HCT116 (cell line): ENCODE data around the gene PDE8A. TPM values are rescaled to one million over a fixed set of nuclear protein-coding genes. Genes with fewer than 3 reads are reported as not detected.

Experiments used
- ATAC-seq: fragments of 200-7000 bp; cut with Tn5 transposase; 2 replicates; pipeline ENCODE4 v1.9.1; 2020; ENCODE audit warnings: mild to moderate bottlenecking, moderate library complexity
- BruUV-seq: library from RNA; stranded (reverse); fragments of 400-500 nt; replicated peaks from 2 replicates; lab custom pipeline; 2021; lab: Mats Ljungman, UMichigan
- CTCF ChIA-PET: fragments of 300-600 bp; sonication (Branson Sonifier 250); formaldehyde crosslinking; loops from one replicate; lab custom pipeline; 2021; ENCODE audit warnings: antibody characterized with exemption; lab: Charles Lee
- POLR2A ChIA-PET: fragments of 300-600, 350-600 bp; sonication (Branson Sonifier 250); formaldehyde crosslinking; loops from one replicate; lab custom pipeline; 2021; ENCODE audit warnings: antibody characterized with exemption; lab: Charles Lee
- RAD21 ChIA-PET, 2 experiments: fragments of 300-600 bp; sonication (Branson Sonifier 250); formaldehyde crosslinking; loops; one replicate each; lab custom pipeline; 2023; ENCODE audit warnings: low total read pairs in 2 of 2; ENCODE audit not compliant: uncharacterized antibody in 2 of 2, unreplicated experiment in 2 of 2, low non-redundant PET in 1 of 2; lab: Charles Lee
- DNase-seq: peaks from one replicate; pipeline ENCODE4 v3.0.0-alpha.2; 2010; ENCODE audit warnings: low read depth, low spot score
- H2AFZ ChIP-seq: fragments of 200-600 bp; shearing (Covaris generic), sonication (generic); 2 replicates; pipeline ENCODE4 v1.6.1; 2017; ENCODE audit warnings: low read depth, mixed run types, mixed read lengths, antibody characterized with exemption, low read length; ENCODE audit not compliant: poor library complexity, severe bottlenecking
- H3K27ac ChIP-seq: 2 replicates; pipeline ENCODE4 v1.5.1; 2012; ENCODE audit warnings: low read depth, low read length
- H3K27me3 ChIP-seq: fragments of 200-600 bp; sonication (generic); 2 replicates; pipeline ENCODE4 v1.6.1; 2016; ENCODE audit warnings: mixed run types, low read length, mixed read lengths; ENCODE audit not compliant: insufficient read depth
- H3K36me3 ChIP-seq, 2 experiments: fragments of 200-500 bp in 1 of 2; fragments of 200-600 bp in 1 of 2; sonication (Bioruptor generic) in 1 of 2; sonication (generic) in 1 of 2; 2 replicates each; pipeline versions ENCODE4 v1.5.1 to v1.6.1; 2014 to 2016; ENCODE audit warnings: low read length in 2 of 2, inconsistent platforms in 1 of 2, mixed read lengths in 1 of 2, mixed run types in 1 of 2; ENCODE audit not compliant: insufficient read depth in 2 of 2, control insufficient read depth in 1 of 2
- H3K4me1 ChIP-seq, 2 experiments: fragments of 200-600 bp in 1 of 2; sonication (generic) in 1 of 2; 2 replicates each; pipeline versions ENCODE4 v1.5.1 to v1.6.1; 2012 to 2017; ENCODE audit warnings: low read length in 2 of 2, inconsistent platforms in 1 of 2, mild to moderate bottlenecking in 1 of 2, mixed read lengths in 1 of 2, mixed run types in 1 of 2, moderate library complexity in 1 of 2; ENCODE audit not compliant: insufficient read depth in 2 of 2, control insufficient read depth in 1 of 2
- H3K4me2 ChIP-seq: fragments of 200-600 bp; sonication (generic); 2 replicates; pipeline ENCODE4 v1.6.1; 2017; ENCODE audit warnings: mixed run types, low read length, mixed read lengths
- H3K4me3 ChIP-seq, 2 experiments: fragments of 200-600 bp in 1 of 2; sonication (generic) in 1 of 2; replicated peaks in 1 of 2; 2 replicates each; pipeline ENCODE4 v1.5.1; 2011 to 2016; ENCODE audit warnings: low read length in 2 of 2, control low read depth in 1 of 2, low read depth in 1 of 2, mild to moderate bottlenecking in 1 of 2, mixed read lengths in 1 of 2, mixed run types in 1 of 2
- H3K79me2 ChIP-seq: fragments of 200-600 bp; sonication (generic); 2 replicates; pipeline ENCODE4 v1.6.1; 2017; ENCODE audit warnings: mild to moderate bottlenecking, mixed run types, low read length, moderate library complexity, mixed read lengths; ENCODE audit not compliant: insufficient read depth
- H3K9ac ChIP-seq: fragments of 200-600 bp; sonication (generic); 2 replicates; pipeline ENCODE4 v1.6.1; 2016; ENCODE audit warnings: low read length, mixed read lengths
- H3K9me2 ChIP-seq: fragments of 200-600 bp; sonication (generic), shearing (Covaris generic); 2 replicates; pipeline ENCODE4 v1.6.1; 2017; ENCODE audit warnings: mixed run types, mild to moderate bottlenecking, moderate library complexity; ENCODE audit not compliant: insufficient read depth
- H3K9me3 ChIP-seq, 2 experiments: fragments of 200-500 bp in 1 of 2; fragments of 200-600 bp in 1 of 2; sonication (Bioruptor generic) in 1 of 2; sonication (generic) in 1 of 2; 2 replicates each; pipeline ENCODE4 v1.6.1; 2014 to 2017; ENCODE audit warnings: low read length in 2 of 2, mixed read lengths in 2 of 2, inconsistent platforms in 1 of 2, low read depth in 1 of 2, mild to moderate bottlenecking in 1 of 2, mixed run types in 1 of 2, moderate library complexity in 1 of 2; ENCODE audit not compliant: control insufficient read depth in 1 of 2, insufficient read depth in 1 of 2
- H4K20me1 ChIP-seq: fragments of 200-600 bp; sonication (generic), shearing (Covaris generic); 2 replicates; pipeline ENCODE4 v1.6.1; 2017; ENCODE audit warnings: mixed run types, mild to moderate bottlenecking, moderate library complexity; ENCODE audit not compliant: insufficient read depth
- ATF3 ChIP-seq: IDR thresholded peaks from 2 replicates; pipeline ENCODE4 v1.6.1; 2012
- FOSL1 ChIP-seq: IDR thresholded peaks from 2 replicates; pipeline ENCODE4 v1.6.1; 2012; ENCODE audit warnings: low read depth
- JUND ChIP-seq: IDR thresholded peaks from 2 replicates; pipeline ENCODE4 v1.6.1; 2012
- POLR2A ChIP-seq: IDR thresholded peaks from 2 replicates; pipeline ENCODE4 v1.7.0; 2011; ENCODE audit warnings: borderline replicate concordance; ENCODE audit not compliant: insufficient read depth, insufficient read length; ENCODE audit errors: extremely low read depth
- SRF ChIP-seq: IDR thresholded peaks from 2 replicates; pipeline ENCODE4 v1.6.1; 2012; ENCODE audit warnings: low read depth
- YY1 ChIP-seq: IDR thresholded peaks from 2 replicates; pipeline ENCODE4 v1.6.1; 2011; ENCODE audit warnings: low read length, low read depth, moderate library complexity, mild to moderate bottlenecking; ENCODE audit not compliant: insufficient replicate concordance; ENCODE audit errors: extremely low read depth
- ZBTB33 ChIP-seq: IDR thresholded peaks from 2 replicates; pipeline ENCODE4 v1.6.1; 2011; ENCODE audit warnings: mild to moderate bottlenecking, low read length, moderate library complexity; ENCODE audit not compliant: insufficient replicate concordance; ENCODE audit errors: extremely low read depth
- intact Hi-C: fragments of 100-400 bp; cut with micrococcal nuclease; formaldehyde crosslinking; loops from 2 replicates; pipeline ENCODE4 v1.10.0; 2022
- total RNA-seq: library from RNA; stranded (reverse); gene quantifications from one replicate; pipeline ENCODE4 v1.2.1, GENCODE V29; 2021; ENCODE audit not compliant: unreplicated experiment

Gene PDE8A
- total RNA-seq, 1 experiment from 2014 or later, result 37.8 TPM

GRCh38 chr15:84946772-84947489 lies 34.7 kb upstream of the PDE8A start (continued):
- TF ChIP-seq FOSL1, result no peak
- no peak for TF ChIP-seq JUND
- TF ChIP-seq YY1, result no peak
- no peak for TF ChIP-seq ATF3
- no peak for TF ChIP-seq SRF
- TF ChIP-seq, all 23 proteins: peak for 0

DNA sequence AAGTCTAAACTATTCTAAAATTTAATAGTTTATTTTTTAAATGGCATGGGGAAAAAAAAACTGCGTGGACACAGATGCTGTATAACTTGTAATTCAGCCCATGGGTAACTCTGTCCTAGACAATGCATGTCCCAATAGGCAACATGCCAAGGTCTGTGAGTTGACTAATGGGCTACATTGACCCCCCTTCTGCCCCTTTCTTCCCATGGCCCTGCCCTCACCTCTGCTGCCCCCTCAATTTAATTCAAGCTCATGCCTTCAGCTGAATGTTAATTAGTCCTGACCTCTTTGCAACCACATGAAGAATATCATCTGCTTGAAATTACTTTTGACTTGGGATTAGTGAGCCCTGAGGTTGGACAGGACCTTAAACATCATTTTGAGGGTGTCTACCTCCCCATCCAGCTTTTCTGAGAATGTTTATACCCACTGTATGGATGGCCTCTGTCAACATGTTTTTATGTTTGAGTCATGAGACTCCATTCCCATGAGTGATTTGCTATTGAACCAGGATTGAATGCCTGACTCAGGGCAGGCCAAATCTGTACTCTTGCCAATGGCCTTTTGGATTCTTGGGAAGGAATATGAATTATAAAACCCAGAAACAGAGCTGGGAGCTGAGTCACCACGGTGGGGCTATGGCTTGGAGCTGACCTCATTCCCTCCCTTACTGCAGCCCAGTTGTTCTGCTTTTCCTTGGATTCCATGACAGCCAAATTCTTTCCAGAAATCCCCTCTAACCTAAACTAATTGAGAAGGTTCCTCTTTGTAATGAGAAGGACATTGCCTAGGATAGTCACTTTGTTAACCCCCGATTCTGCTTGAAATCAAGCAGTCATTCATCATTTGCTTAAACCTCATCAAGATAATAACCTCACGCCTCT lies 33.5 kb upstream of the PDE8A start:
- Histone ChIP-seq H3K9me3 (no peaks in the 10 kb centered on the region), H3K4me3 (no peak overlapping the region), H3K36me3 (no peaks in the 10 kb centered on the region), H3K4me1 (peaks cover 0 to 8% of the 10 kb centered on the region in 2 experiments; a peak in 2 of 4 replicates), H3K9me2 (no peaks in the 10 kb centered on the region), H3K9ac (no peak overlapping the region), H3K27ac (no peak overlapping the region), H3K4me2 (peak overlapping the region; percentile 39), H3K79me2 (no peaks in the 10 kb centered on the region), H3K27me3 (no peaks in the 10 kb centered on the region), H2AFZ (no peak overlapping the region), H4K20me1 (no peaks in the 10 kb centered on the region)
- BruUV-seq, result no TSS peak
- TF ChIP-seq ZBTB33 (no peak), POLR2A (no peak)
- POLR2A ChIA-PET, result no interaction called here
- CTCF ChIA-PET, result interaction anchor here (2.4 kb wide), 1 partner anchor 13 kb away, joined by 5 read pairs; no protein-coding TSS in a partner anchor
- RAD21 ChIA-PET, result interaction anchor here in 1 of 2 experiments (0.5 kb wide), 1 partner anchor 361 kb away, joined by 4 read pairs; no protein-coding TSS in a partner anchor
- DNase-seq (no peak), ATAC-seq (no peak)
- intact Hi-C loops, result no loop called here
